Activated CD4-positive, alpha-beta T cell treated with anti-CD3 and anti-CD28 coated beads for 24 hours (primary cell): ENCODE data around the gene LAMB1.

ENCODE experiments used
- DNase-seq, 2 donors: peaks; one replicate each; pipeline ENCODE4 v3.0.0-alpha.2; 2020; ENCODE audit warnings: low read depth in 2 of 2

LAMB1 gene

DNA sequence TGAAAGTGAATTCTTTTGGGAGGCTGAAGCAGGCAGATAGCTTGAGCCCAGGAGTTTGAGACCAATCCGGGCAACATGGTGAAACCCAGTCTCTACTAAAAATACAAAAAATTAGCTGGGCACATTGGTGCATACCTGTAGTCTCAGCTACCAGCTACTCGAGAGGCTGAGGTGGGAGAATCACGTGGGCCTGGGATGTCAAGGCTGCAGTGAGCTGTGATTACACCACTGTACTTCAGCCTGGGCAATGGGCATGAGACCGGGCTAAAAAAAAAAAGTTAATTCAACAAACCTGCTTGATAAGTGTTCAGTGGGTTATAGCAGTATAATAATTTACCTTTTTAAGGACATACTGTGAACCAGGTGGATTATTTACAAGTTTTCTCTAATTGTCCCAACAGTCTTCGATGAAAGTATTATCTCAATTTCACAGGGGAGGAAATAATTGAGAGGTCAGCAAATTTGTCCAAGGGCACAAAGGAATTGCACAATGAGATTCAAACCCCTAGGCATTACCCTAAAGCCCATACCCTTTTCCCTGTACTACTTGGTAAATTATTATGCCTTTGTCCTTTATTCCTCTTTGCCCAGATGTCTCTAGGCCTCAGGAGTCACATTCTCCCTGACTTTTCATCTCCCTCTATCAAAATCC lies 125.1 kb downstream of the LAMB1 start:
- no peak for DNase-seq

DNA sequence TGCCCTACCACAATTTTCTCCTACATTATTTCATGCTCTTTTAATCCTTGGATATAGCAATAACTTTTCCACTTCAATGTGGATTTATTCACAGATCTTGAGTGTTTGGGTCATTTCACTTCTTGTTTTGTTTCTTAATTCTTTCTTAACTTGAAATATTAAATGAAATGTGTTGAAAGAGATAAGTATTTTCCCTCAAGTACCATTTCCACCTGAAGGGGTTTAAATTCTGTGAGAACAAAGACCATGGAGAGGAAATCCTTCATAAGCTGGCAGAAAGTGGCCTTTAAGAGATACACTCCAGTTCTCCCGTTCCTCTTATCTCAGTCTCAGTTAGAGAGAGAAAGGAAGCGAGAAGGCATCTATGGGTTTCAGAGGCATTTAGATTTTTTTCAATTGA lies 126.0 kb downstream of the LAMB1 start:
- no peak for DNase-seq

GRCh38 chr7:107874605-107875446 lies 128.1 kb downstream of the LAMB1 start:
- no peak for DNase-seq

- DNase-seq, result no peak
These were observed 128.8 kb downstream of the LAMB1 start for GRCh38 chr7:107874111-107874510.
